D721Med (cell line): Measurements from ENCODE around the gene PDZRN3.

Experiments used
- DNase-seq: peaks from one replicate; pipeline ENCODE4 v3.0.0; 2011; ENCODE audit warnings: low spot score; ENCODE audit not compliant: insufficient read length
- FAIRE-seq: peaks from 2 replicates; lab custom pipeline; 2011; peaks lifted over from hg19 to GRCh38; lab: Jason Lieb, UNC
- TF ChIP-seq, protein P1 (sequence below): IDR thresholded peaks from 2 replicates; pipeline ENCODE4 v1.5.1; 2012; ENCODE audit warnings: mild to moderate bottlenecking, control low read depth; ENCODE audit not compliant: insufficient read depth; ENCODE audit errors: missing control alignments

PDZRN3 gene

DNA sequence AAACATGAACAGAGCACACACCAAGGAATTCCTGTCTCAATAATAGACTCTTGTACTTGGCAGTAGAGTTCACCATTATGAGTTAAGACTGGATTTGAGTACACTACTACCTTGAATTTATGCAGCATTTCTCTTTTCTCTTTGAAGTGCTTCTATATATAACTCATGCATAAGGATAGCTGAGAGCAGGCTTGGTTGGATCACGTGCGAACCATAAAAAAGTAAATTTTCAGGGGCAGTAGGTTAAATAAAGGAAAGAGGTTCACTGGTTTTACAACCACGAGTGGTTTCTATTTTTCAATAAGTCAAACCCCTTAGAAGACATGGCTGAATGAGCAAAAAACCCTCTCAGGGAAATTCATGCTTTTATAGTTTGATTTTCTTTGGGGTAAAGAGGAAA is 28.6 kb upstream of the PDZRN3 start:
- FAIRE-seq, result no peak
- TF ChIP-seq, protein P1, sequence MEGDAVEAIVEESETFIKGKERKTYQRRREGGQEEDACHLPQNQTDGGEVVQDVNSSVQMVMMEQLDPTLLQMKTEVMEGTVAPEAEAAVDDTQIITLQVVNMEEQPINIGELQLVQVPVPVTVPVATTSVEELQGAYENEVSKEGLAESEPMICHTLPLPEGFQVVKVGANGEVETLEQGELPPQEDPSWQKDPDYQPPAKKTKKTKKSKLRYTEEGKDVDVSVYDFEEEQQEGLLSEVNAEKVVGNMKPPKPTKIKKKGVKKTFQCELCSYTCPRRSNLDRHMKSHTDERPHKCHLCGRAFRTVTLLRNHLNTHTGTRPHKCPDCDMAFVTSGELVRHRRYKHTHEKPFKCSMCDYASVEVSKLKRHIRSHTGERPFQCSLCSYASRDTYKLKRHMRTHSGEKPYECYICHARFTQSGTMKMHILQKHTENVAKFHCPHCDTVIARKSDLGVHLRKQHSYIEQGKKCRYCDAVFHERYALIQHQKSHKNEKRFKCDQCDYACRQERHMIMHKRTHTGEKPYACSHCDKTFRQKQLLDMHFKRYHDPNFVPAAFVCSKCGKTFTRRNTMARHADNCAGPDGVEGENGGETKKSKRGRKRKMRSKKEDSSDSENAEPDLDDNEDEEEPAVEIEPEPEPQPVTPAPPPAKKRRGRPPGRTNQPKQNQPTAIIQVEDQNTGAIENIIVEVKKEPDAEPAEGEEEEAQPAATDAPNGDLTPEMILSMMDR, result no peak
- no peak for DNase-seq

DNA sequence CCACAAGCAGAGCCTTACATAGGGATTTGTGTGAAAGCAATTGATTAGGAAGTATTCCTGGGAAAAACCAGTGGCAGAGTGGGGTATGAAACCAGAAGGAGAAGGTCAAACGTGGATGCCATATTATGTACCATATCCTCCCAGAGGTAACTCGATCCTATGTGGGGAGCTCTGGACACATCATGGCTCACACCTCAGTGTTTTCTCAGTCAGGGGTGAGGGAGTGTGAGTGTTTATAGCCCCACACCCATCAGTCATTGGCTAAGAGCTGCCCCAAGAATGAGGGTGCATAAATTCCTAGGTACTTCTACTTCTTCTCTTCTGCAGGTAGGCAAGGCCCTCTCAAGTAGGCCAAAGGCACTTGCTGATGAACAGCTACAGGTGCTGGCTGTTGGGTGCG is 28.2 kb upstream of the PDZRN3 start:
- TF ChIP-seq, protein P1, result no peak
- DNase-seq, result no peak
- no peak for FAIRE-seq

DNA sequence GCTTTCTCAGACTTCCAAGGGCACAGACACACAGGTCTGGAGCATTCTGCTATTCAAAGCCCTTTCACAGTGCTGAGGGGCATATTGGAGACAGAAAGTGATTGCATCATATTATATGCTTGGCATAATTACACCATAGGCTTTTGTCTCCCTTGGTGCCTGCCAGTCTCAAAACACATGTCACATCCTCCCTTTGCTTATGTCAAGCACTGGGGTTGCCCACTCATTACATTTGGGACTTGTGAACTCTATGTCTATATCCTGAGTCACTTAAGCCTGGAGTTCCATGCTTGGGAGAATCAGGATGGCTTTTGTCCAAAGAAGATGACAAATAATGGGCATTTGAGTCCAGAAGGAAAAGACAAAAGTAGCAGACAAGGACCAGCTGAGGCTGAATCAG is 12.3 kb upstream of the PDZRN3 start:
- TF ChIP-seq, protein P1, result no peak
- FAIRE-seq, result no peak
- no peak for DNase-seq

DNA sequence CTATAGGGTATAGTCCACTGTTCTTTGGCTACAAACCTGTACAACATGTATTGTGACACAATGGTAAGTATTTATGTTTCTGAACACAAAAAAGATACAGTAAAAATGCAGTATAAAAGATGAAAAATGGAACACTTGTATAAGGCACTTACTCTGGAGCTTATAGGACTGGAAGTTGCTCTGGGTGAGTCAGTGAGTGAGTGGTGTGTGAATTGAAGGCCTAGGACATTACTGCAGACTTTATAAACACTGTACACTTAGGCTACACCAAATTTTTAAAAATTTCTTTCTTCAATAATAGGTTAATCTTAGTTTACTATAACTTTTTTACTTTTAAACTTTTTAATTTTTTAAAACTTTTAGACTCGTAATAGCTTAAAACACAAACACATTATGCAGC is 10.5 kb upstream of the PDZRN3 start:
- no peak for DNase-seq
- TF ChIP-seq, protein P1, result no peak
- no peak for FAIRE-seq

DNA sequence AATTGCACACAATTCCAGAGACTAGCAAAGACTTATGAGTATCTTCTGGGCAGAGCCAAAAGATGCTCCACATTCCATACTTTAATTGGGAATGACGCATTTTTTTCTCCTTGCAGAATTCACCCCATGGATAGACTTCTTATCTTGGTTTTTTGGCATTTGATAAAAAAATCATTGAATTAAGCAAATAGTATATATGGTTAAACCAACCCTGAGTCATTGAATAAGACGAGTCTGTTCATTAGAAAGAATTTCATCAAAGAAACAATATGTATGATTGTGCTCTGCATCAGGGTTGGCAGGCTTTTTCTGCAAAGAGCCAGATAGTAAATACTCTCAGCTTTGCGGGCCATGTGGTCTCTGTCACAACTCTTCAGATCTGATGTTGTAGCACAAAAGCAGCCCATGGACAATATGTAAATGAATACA is 9.2 kb upstream of the PDZRN3 start:
- DNase-seq (no peak), FAIRE-seq (no peak)
- TF ChIP-seq, protein P1, result no peak

DNA sequence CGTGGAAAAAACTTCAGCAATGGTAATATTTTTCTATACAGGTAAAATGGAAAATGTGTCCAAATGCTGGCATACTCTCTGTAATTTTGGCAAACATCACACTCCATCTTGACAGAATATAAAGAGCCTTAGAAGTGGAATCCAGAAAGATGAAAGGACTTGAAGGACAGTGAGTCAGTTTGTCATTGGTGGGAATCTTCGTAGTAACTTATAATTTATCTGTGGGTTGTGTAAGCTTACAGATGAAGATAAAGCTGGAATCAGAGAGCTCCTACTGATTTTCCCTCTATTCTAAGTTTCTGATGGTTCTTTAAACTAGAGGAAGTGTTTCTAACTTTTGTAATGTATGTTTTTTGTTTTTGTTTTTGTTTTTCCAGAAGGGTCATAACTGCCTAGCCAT is 8.7 kb upstream of the PDZRN3 start:
- DNase-seq, result no peak
- no peak for FAIRE-seq
- TF ChIP-seq, protein P1, result no peak

DNA sequence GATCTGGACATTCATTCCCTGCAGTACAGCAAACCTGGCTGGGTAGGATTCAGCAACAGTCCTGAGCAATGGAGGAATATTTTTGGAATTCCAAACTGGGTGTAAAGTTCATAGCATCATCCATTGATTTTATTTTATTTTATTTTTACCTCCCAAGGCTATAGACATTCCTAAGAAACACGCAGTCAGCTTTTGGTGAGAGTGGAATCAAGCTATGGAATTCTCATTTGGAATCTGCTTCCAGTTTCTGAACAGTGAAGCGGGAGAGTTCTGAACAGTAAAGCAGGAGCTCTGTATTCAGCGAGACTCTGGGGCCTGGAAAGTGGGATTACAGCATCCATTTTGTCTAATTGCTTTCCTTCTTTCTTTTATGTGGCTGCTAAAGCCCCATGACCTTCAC is 1.4 kb upstream of the PDZRN3 start:
- FAIRE-seq (no peak), DNase-seq (no peak)
- TF ChIP-seq, protein P1, result no peak
